Heart left ventricle (tissue), 16 donors: ENCODE results near the gene DMRTB1. TPM values are rescaled to one million over a fixed set of nuclear protein-coding genes. Genes with fewer than 3 reads are reported as not detected.
A peak's percentile ranks its signal among the peaks of the same experiment; 100 is the strongest.

ENCODE experiments used
- ATAC-seq, 4 donors: fragments of 200-7000 bp; cut with Tn5 transposase; one replicate each; pipeline ENCODE4 v1.9.1; 2020 to 2022; ENCODE audit warnings: moderate library complexity in 4 of 4, mild to moderate bottlenecking in 3 of 4, moderate number of reproducible peaks in 1 of 4
- DNase-seq, 5 donors: peaks; one replicate each; pipeline ENCODE4 v3.0.0-alpha.2; 2020
- H3K27ac ChIP-seq, 12 donors: fragments of 200-600 bp; sonication (generic) in 4 of 12; one replicate each; pipeline versions ENCODE4 v1.5.0 to v1.8.0; 2016 to 2022; ENCODE audit warnings: mild to moderate bottlenecking in 2 of 12
- H3K27me3 ChIP-seq, 9 donors: fragments of 200-600 bp; sonication (generic) in 2 of 9; one replicate each; pipeline versions ENCODE4 v1.5.1 to v1.8.0; 2016 to 2022; ENCODE audit warnings: mild to moderate bottlenecking in 3 of 9
- H3K36me3 ChIP-seq, 9 donors: fragments of 200-600 bp; sonication (generic) in 2 of 9; one replicate each; pipeline versions ENCODE4 v1.5.0 to v1.8.0; 2018 to 2022; ENCODE audit warnings: mild to moderate bottlenecking in 2 of 9
- H3K4me1 ChIP-seq, 12 donors: fragments of 200-600 bp; sonication (generic) in 4 of 12; one replicate each; pipeline versions ENCODE4 v1.5.0 to v1.8.0; 2016 to 2022; ENCODE audit warnings: mild to moderate bottlenecking in 3 of 12
- H3K4me3 ChIP-seq, 12 donors: fragments of 200-600 bp; sonication (generic) in 4 of 12; one replicate each; pipeline versions ENCODE4 v1.5.0 to v1.8.0; 2017 to 2022; ENCODE audit warnings: mild to moderate bottlenecking in 9 of 12, moderate library complexity in 4 of 12
- H3K9me3 ChIP-seq, 12 donors: fragments of 200-600 bp; sonication (generic) in 4 of 12; one replicate each; pipeline versions ENCODE4 v1.5.0 to v1.8.0; 2016 to 2022; ENCODE audit warnings: mild to moderate bottlenecking in 1 of 12
- CTCF ChIP-seq, 12 donors: fragments of 200-600 bp; sonication (generic) in 4 of 12; IDR thresholded peaks; one replicate each; pipeline versions ENCODE4 v1.5.0 to v1.8.0; 2018 to 2022; ENCODE audit warnings: antibody characterized with exemption in 12 of 12, mild to moderate bottlenecking in 5 of 12
- POLR2A ChIP-seq, 2 donors: fragments of 450-650 bp; IDR thresholded peaks; one replicate each; pipeline ENCODE4 v1.6.1; 2017; ENCODE audit warnings: antibody characterized with exemption in 2 of 2, mild to moderate bottlenecking in 2 of 2, moderate library complexity in 2 of 2
- WGBS, 4 donors: extraction: QIAGEN DNeasy Blood & Tissue Kit in 2 of 4; methylation state at CpG; one replicate each; pipeline versions ENCODE4 v1.1.5 to v1.1.7; 2013 to 2018; 5-methylcytosine and 5-hydroxymethylcytosine counted together
- intact Hi-C, 10 donors: fragments of 100-400 bp; cut with DNase I; formaldehyde crosslinking; loops; one replicate each; pipeline versions ENCODE4 v1.11.1 to v1.14.2; 2022
- polyA plus RNA-seq, 2 donors: library from polyadenylated mRNA; stranded (reverse); fragments of 200-250 nt; gene quantifications; one replicate each; pipeline ENCODE4 v1.2.3, GENCODE V29; 2013
- total RNA-seq, 9 donors: library from RNA; depleted of rRNA in 2 of 9; stranded (reverse); fragments of >200 nt in 2 of 9; fragmentation: NEBNext Ultra II Directional in 3 of 9; extraction: Animal tissue kit (Norgen Biotek cat#: 25700) in 3 of 9; gene quantifications; one replicate each; pipeline versions ENCODE4 v1.1.0 to v1.2.4, GENCODE V29; 2016 to 2023
- donor health status: ischemic (EF 13 %, LVEDD 7.1; RV severe dilation, severe dysfunction).
- donor health status: healthy with polysubstance abuse.
- donor health status: DM: no; HTN: yes; CAD: no.
- donor health status: DM: no; HTN: no; CAD: no.
- donor health status: ischemic (EF 25% LVEDD 6.9; RV normal size, moderate dysfunction).
- donor health status: ischemic (EF 25% LVEDD 5.7; RV mildly dilated, moderate dysfunction).
- donor health status: healthy.
- donor health status: DM: yes; HTN: yes; CAD: no.
- donor health status: ischemic (EF 35%, LVEDD 5.7; RV mildly dilated, moderate dysfunction).
- donor health status: nonischemic (EF 11% LVEDD 7.7; RV severe dilation, severe dysfunction).
- donor health status: DM: yes; HTN: yes; CAD: no.
- donor health status: PGD.
- donor health status: ischemic (EF 29% LVEDD 5.4; RV normal size, mild dysfunction).
- donor health status: nonischemic (EF 23%, LVEDD 6.1; RV moderate dilation, normal function).

Gene DMRTB1
- total and polyA plus RNA-seq, 11 donors, result not detected

- intact Hi-C loops, result no loop called here
- WGBS, 4 donors, result 72 to 95% (median 85%) methylated on average over 5 of the region's 5 CpGs
- DNase-seq (no peak), ATAC-seq (no peak)
- TF ChIP-seq CTCF (IDR thresholded peaks at IDR 0.05) (no peak), POLR2A (IDR thresholded peaks at IDR 0.05) (no peak)
- Histone ChIP-seq H3K36me3 (no peaks in the 10 kb centered on the region), H3K27ac (peak overlapping the region in 1 of 12 donors; percentile 83), H3K9me3 (no peaks in the 10 kb centered on the region), H3K27me3 (peaks cover 0 to 30% (median 4%) of the 10 kb centered on the region in 9 donors), H3K4me1 (peaks cover 0 to 11% (median 0%) of the 10 kb centered on the region in 12 donors), H3K4me3 (no peak overlapping the region)
Measured at GRCh38 chr1:53411541-53412152, 47.6 kb upstream of the DMRTB1 start.

- DNase-seq, result no peak
- TF ChIP-seq CTCF (IDR thresholded peaks at IDR 0.05), result no peak
- TF ChIP-seq POLR2A (IDR thresholded peaks at IDR 0.05), result no peak
- Histone ChIP-seq H3K36me3 (no peaks in the 10 kb centered on the region), H3K4me3 (no peak overlapping the region), H3K27me3 (peaks cover 0 to 22% (median 4%) of the 10 kb centered on the region in 9 donors), H3K4me1 (peaks cover 0 to 11% (median 0%) of the 10 kb centered on the region in 12 donors), H3K27ac (peak overlapping the region in 1 of 12 donors; percentile 83), H3K9me3 (no peaks in the 10 kb centered on the region)
- intact Hi-C loops, result no loop called here
- 84 to 95% (median 87%) methylated on average over 8 to 10 of the region's 10 CpGs for WGBS, 4 donors
- no peak for ATAC-seq
Measured at GRCh38 chr1:53412285-53413174, 46.7 kb upstream of the DMRTB1 start.

- no peak for DNase-seq
- no peaks in the 10 kb centered on the region for H3K36me3 ChIP-seq
- H3K27ac ChIP-seq, result peak overlapping the region in 2 of 12 donors; percentile 5 to 83
- peaks cover 0 to 11% (median 0%) of the 10 kb centered on the region in 12 donors for H3K4me1 ChIP-seq
- ATAC-seq, result no peak
- WGBS, 4 donors, result 76 to 85% (median 80%) methylated on average over 8 of the region's 8 CpGs
- no peak overlapping the region for H3K4me3 ChIP-seq
- TF ChIP-seq POLR2A (IDR thresholded peaks at IDR 0.05) (no peak), CTCF (IDR thresholded peaks at IDR 0.05) (no peak)
- intact Hi-C loops, result no loop called here
- peaks cover 0 to 21% (median 5%) of the 10 kb centered on the region in 9 donors for H3K27me3 ChIP-seq
- H3K9me3 ChIP-seq, result no peaks in the 10 kb centered on the region
Measured at GRCh38 chr1:53413175-53414001, 45.8 kb upstream of the DMRTB1 start.
